A549 treated with Mapracorat at 1 μM for 4 hours (cell line): Measurements from ENCODE around the gene COPS7B. TPM values are rescaled to one million over a fixed set of nuclear protein-coding genes. Genes with fewer than 3 reads are reported as not detected.

Source experiments
- total RNA-seq: library from RNA; stranded (reverse); fragments of 200-300 nt; extraction: Qiagen RNA extraction; gene quantifications from 5 replicates; pipeline ENCODE4 v1.2.3, GENCODE V29; 2022

The COPS7B gene
- 32.0 to 43.0 TPM (median 41.0 TPM) in 5 replicates for total RNA-seq

DNA sequence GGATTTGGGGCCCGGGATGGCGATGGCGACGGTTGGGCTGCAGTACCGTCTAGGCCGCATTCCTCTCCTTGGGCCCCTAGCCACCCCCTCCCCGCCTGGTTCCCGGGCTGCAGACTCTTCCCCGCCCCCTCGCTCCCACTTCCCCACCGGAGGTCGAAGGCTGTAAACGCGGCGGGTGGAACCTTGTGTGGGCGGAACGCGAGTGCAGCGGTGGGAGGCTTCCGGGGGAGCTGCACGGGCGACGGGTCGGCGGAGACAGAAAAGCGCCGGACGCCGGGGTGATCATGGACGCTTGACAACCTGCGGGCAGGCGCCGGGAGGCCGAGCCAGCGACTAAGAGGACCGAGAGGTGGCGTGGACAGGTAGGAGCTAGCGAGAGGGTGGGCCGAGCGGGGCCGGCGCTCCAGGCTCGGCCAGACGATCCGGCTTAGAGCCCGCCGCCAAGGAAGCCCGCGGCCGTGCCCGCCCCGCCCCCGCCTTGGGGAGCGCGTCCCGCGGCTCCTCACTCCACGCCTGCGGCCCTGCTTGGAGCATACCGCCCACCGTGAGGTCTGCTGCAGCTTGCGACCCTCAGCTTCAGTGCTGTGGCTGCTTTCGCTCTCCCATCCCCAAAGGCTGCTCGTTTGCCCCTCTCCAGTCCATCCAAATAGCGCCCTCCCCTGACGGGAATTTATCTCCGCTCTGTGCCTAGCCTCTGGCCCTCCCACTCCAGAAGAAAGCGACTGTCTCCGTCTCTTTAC lies at the start of gene COPS7B:
Gene COPS7B (plus strand): TSS at position 269 of the 740 bp plus-strand sequence. CDS start 2,126 bp downstream, outside the sequence.

DNA sequence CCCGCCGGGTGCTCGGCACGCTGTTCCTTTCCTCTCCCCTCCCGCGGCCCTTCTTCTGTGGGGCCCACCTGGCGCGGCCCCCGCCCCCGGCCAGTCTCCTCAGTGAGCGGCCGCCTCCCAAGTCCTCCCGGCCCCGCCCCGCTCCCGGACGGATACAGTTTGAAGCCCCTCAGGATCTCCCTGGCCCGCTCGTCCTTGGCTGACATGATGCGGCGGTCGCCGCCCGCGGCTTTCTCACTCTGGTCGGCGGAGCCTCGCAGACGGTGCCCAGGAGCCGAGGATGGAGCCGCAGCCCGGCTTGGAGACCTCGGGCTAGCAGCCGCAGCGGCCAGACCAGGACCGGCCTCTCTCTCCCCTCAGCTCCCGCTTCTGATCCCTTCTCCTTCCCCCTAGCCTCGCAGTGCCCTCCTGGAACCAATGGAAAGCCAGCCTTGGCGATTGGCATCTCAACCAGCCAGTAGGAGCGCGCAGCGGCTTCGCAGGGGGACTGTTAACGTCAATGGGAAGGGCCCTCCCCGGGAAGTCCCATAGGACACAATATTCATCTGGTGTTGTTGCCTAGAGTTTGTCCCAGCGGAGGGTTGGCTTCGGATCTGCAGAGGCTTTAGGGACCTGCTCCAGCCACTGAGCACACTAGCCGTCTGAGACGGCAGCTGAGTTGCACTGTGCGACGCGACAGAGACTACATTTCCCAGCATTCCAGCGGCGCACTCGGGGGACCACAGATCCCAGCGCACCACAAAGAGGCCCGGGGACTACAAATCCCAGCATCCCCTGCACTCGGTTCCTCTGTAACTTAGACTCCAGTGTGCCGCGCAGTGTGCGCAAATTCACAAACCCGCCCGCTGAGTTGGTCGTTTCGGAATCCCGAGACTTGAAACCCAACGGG lies 5.1 kb upstream of the COPS7B start, which contains the start of gene PDE6D:
Gene PDE6D (minus strand): TSS at position 374 of the 889 bp plus-strand sequence. CDS start 168 bp downstream, at position 206.

Other genes starting within 250 kb of the COPS7B start
- gene TEX44, start 193.6 kb upstream of the COPS7B start, total RNA-seq, result not detected in 5 replicates
- gene PTMA, start 77.9 kb upstream of the COPS7B start, total RNA-seq, result 1,527 to 1,675 TPM (median 1,538 TPM) in 5 replicates
- gene PDE6D, start 5.2 kb upstream of the COPS7B start, total RNA-seq, result 21.0 to 23.8 TPM (median 23.1 TPM) in 5 replicates
- 0.31 to 0.59 TPM (median 0.40 TPM) in 4 of 5 replicates, not detected in the other for gene NPPC, start 140.0 kb downstream of the COPS7B start, total RNA-seq
- gene DIS3L2, start 175.3 kb downstream of the COPS7B start, total RNA-seq, result 10.4 to 14.6 TPM (median 13.3 TPM) in 5 replicates